Measurements from ENCODE around the gene OCA2.

The OCA2 gene

DNA sequence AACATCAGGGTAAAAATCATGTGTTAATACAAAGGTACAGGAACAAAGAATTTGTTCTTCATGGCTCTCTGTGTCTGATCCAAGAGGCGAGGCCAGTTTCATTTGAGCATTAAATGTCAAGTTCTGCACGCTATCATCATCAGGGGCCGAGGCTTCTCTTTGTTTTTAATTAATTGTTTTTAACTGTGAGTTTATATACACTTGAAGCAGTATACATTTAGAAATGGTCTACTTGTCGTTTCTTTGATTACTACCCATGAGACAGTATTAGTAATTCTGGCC is 21.2 kb upstream of the OCA2 start:
- no peak for DNase-seq (ENCODE audit: low read depth)

- DNase-seq (ENCODE audit: low read depth), result no peak
These were observed 19.4 kb upstream of the OCA2 start for GRCh38 chr15:28118531-28118930.

GRCh38 chr15:28118083-28118482 is 19.0 kb upstream of the OCA2 start:
- no peak for DNase-seq (ENCODE audit: low read depth)

DNA sequence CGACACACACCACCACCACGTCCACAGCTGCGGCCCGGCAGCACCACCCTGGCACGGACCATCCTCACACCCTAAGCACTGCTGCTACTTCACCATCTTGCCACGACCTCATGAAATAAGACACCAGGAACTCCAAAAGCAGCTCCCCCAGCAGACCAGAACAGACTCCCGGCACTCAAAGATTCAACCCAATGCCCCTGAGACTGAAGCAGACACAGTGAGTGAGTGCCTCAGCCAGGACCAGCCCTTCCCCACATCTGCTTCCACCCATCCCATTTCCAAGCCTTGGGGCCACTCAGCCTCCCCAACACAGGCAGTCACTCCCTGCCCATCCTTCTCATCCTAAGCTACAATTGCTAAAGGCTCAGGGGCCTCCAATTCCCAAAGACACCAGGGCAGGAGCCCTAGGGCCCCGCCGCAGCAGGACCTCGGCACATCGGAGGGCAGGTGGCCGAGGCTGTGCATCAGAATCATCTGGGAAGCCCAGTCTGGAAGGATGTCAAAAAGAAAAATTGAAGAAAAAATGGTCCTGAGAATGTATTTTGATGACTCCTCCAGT is 18.4 kb upstream of the OCA2 start:
- no peak for DNase-seq (ENCODE audit: low read depth)

DNA sequence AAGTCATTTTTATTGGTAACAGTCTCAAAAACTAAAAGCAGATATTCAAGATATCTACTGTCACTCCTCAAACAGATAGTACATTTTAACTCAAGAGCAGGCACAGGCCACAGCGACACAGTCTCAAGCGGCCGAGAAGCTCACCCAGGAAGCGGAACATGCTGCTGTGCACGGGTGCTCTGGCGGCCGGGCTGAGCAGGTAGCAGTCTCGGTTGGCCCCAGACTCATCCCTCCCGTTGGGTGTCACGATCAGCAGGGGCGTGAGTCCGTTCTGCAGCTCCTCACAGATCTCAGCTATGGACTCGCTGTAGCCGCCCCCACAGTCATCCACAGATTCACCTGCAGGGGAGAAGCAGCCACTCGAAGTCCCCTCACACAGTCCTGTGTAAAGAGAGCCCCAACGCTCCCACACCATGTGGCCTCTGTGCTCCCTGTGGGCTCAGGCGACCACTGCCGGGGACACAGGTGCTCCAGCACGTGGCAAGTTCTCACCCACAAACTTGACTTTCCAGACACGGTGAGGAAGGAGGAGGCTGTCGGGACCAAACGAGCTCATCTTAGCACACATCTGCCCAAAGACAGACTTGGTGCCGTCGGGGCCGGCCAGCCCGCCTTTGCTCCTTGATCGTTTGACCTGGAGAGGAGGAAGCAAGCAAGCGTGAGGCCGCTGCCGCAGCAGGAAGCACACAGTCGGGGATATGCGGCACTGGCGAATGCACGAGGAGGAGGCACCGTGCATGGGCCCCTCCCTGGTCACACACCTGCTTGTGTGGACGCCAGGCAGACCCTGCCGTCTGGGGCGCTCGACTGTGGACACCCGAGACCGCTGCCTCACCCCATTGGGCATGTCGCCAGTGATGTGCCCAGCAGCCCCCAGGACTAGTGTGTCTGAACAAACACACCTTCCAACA is 17.7 kb upstream of the OCA2 start:
- DNase-seq (ENCODE audit: low read depth), result no peak

DNA sequence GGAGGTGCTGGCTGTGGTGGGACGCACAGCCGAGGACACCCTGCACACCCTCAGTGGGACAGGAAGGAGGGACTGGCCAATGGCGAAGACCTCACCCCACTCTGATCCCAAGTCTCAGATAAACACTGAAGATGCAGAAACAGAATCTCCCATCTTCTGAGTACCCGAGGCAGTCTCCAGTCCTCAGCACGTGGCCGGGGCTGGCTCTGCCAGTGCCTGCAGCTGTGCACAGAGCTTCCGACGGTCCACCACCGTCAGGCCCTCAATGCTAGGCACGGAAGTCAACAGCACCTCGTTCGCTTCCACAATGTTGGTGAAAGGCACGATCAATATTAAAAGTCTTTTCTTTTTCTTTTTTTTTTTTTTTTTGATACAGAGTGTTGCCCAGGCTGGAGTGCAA is 16.8 kb upstream of the OCA2 start:
- DNase-seq (ENCODE audit: low read depth), result no peak

DNA sequence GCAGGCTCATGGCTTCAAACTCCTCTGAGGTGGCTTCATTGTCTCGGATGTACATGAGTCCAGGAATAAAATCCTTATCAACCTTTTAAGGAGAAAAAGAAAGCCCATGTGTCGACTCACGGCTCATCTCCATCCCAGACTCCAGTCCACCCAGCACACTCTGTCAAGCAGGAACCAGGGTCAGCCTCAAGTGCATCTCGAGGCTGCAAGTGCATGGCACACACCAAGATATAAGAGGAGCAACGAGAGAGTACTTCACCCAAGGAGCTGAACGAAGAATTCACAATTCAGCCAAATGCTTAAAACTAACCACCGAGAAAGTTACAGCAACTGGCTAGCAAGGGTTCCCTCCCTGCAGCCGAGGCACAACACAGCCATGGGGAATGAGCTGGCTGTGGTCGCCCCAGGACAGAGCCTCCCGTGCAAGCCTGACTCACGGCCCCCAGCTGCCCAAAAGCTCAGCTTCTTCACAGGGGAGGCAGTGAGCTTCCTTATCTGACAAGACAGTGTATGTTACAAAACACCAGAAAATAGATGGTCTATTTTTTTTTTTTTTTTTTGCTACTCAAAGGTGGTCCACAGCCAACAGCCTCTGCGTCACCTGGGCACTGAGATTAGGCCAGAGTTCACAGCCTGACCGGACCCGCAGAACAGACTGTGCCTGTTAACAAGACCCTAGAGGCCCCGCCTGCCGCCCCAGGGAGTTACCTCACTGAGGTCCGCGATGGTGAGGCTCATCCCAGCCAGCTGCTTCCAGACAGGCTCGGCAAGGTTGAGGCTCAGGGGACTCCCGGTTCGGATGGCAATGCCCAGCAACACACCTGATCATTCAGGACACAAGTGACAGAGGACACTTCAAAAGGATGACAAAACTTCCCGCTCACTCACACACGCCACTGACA is 15.9 kb upstream of the OCA2 start:
- DNase-seq (ENCODE audit: low read depth), result no peak

- no peak for DNase-seq (ENCODE audit: low read depth)
These were observed 15.0 kb upstream of the OCA2 start for GRCh38 chr15:28114114-28114455.

GRCh38 chr15:28113394-28114113 is 14.4 kb upstream of the OCA2 start:
- DNase-seq (ENCODE audit: low read depth), result no peak

DNA sequence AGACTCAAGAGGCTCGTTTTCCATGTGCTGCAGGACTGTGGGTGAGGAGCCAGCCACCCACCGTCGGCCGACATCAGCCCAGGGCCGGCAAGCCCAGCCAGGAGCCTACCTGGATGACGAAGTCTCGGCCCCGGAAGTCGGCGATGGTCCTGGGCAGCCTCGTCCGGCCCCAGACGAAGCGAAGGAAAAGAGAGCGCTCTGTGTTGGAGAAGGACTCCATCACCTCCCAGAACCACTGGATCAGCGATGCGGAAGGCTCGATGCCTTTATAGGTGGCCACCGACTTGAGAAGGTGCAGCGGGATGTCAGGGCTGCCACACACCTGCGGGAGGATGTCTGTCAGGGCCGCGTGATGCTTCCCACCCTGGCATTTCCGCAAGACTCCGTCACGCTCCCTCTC is 13.8 kb upstream of the OCA2 start:
- no peak for DNase-seq (ENCODE audit: low read depth)

DNA sequence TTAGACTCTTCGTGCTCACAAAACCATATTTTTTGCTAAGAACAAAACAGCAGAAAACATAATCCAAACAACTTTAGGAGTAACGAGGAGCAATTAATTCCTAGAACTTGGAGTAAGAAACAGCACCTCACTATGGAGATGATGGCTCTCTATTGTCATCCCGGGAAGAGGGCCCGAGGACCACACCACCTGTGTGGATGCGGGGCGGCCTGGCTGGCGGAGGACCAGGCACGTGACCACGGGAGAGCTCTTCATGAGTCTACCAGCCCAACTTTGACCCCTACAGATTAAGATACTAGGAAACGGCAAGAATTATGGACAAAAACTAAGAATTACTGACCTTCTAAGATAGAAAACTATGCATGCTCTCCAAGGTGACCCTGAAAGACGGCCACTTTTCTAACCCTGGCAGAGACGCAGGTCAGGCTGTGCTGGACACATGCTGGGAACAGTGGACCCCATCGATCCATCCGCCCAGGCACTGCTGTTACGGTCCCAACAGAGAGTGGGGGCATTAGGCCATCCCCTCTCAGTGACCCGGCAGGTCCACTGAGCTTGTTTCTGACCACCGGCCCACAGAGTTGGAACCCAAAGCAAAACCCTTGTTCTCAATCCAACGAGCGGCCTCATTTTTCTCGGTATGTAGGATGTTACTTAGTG is 13.1 kb upstream of the OCA2 start:
- no peak for DNase-seq (ENCODE audit: low read depth)

DNA sequence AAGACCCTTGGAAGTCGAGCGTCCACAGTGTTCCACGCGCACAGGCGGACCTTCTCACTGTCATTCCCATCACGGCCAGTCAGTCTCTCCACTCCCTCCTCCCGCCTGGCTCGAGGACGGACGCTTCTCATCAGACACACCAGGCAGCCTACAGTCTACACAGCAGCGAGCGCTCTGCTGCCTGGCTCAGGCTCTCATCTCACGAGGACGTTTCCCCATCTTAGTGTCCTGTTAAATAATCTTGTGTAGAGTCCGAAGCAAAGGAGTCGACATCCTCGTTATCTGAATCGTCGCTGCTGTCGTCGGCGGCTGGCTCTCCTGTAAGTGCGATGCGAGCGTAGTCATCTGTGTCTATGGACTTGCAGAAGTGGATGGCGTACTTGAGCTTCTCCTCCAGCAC is 12.4 kb upstream of the OCA2 start:
- DNase-seq (ENCODE audit: low read depth), result no peak

DNA sequence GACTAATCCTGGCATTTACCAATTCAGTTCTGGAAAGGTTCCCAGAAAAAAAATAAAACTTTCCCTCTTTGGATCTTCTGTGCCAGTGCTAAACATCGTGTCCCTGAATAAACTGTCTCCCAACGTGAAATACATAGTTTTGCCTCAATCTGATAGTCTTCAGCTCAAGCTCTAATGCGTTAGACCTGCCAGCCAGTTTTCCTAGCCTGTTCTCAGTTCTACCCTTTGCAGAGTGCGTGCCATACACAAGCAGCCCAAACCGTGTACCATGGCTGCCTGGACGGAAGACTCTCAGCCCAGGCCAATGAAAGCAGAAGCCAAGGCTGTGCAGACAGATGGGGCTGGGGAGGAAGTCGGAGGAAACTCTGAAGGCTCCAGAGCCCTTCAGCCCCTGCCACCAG is 11.4 kb upstream of the OCA2 start:
- DNase-seq (ENCODE audit: low read depth), result no peak

DNA sequence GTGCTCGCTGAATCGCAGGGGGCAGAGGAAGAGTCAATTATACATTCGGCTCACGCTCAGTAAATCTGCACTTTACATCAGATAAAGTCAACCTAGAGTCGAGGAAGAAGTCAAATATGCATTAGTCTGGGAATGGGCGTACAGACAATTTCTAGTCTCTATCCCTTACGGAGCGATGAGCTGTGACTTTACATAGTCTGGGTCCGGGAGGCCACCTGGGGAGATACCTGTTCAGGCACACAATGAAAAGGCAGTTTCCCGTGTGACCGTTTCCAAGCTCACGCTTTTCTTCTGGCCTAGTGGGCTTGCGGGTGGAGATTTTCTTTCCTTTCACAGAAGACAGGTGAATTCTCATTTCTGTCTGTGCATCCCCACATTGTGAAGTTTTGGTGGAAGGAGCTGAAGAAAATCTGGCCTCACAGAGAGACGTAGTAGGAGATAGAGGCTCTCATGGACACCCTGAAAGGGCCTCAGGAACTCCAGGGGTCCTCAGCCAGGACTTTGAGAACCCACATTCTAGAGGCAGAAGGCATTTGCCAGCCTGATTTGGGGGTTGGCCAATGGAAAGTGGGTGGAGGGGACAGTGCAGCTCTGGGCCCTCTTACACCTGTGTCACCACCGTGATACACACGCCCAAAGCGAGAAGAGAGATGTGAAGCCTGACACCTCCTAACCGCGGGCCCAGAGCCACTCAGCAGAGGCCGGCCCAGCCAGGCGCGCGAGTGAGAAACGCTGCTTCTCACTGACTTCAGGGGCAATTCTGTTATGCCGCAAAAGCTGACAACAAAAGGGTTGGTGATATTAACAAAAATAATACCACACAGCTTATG is 10.7 kb upstream of the OCA2 start:
- DNase-seq (ENCODE audit: low read depth), result no peak

GRCh38 chr15:28107904-28108275 is 8.8 kb upstream of the OCA2 start:
- no peak for DNase-seq (ENCODE audit: low read depth)

DNA sequence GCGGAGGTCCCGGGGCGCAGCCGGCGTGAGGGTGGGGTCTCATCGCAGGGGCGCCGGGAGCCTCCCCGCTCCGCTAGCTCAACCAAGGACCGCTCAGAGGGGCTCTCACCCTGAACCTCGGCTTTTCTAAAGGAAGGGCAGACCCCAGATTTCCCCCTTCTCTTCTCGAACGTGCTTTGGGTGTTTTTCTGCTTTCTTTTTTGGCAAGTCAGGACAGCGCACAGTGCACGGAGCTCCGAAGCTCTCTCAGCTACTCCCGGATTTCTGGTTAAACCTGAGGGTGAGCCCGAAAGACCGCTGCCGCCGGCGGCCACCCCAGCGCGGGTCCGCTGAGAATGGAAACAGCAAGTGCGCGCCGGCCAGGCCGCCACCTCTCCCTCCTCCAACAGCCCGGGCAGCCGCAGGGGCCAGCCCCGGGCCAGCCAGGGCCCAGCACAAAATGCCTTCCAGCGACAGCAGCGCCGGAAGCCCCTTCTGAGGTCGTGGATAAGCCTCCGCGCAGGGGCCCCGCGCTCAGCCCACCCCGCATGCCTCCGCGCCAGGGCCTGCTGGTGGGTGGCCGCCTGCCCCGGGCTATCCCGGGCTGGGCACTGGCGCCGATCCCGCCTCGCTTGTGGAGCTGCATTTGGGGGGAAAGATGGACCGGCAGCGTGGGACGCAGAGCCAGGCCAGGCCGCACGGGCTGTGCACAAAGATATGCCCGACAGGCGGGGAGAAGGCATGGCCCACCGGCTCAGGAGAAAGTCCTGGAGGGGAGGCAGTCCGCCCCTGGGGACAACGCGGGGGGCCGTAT is 8.2 kb upstream of the OCA2 start:
- DNase-seq (ENCODE audit: low read depth), result no peak

GRCh38 chr15:28106294-28107110 is 7.4 kb upstream of the OCA2 start:
- DNase-seq (ENCODE audit: low read depth), result no peak

DNA sequence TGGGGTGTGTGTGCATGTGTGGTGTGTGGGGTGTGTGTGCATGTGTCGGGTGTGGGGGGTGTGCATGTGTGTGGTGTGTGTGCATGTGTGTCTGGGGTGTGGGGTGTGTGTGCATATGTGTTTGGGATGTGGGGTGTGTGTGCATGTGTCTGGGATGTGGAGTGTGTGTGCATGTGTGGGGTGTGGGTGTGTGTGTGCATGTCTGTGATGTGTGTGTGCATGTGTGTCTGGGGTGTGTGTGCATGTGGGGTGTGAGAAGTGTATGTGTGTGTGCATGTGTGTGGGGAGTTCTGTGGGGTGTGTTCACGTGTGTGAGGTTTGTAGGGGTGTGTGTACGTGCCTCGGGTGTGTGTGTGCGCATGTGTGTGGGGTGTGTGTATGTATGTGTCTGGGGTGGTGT is 6.7 kb upstream of the OCA2 start:
- no peak for DNase-seq (ENCODE audit: low read depth)

GRCh38 chr15:28105224-28105791 is 6.2 kb upstream of the OCA2 start:
- DNase-seq (ENCODE audit: low read depth), result no peak

Data from HS-27A (cell line).